Measurements from ENCODE around the gene YDJC. TPM values are rescaled to one million over a fixed set of nuclear protein-coding genes. Genes with fewer than 3 reads are reported as not detected.

YDJC gene
- total and polyA plus RNA-seq, 9 of the 15 experiments (the other 6 are each of a cell fraction or from before 2014, with no cell fraction given), result 13.5 to 871 (median 164) TPM

DNA sequence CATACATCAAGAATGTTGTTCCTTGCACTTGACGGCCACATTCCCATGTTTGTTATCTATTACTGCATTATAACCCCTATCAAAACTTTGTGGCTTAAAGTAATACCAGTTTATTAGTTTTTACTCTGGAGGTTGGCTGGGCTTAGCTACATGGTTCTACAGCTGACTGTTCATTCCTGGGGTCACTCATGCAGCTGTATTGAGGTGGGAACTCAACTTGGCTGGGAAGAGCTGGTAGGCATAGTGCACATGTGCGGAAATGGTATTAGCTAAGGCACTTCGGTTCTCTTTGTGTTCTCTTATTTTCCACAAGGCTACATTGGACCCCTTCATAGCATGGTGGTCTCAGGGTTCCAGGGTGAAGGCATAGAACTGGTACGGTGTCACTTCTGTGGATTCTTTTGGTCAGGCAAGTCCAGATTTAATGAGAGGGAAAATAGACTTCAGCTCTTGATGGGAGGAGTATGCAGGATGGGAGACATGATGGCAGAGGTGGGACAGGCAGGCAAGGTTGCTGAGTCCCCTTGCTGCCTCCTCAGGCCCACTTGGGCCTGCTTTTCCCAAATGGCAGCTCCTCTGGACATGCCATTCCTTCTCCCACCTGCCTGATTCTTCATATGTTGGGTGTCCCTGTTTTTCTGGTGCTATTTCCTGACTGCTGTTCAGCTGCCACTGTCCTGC lies 16.1 kb downstream of the YDJC start (continued):
- TF ChIP-seq TEAD1 (CRISPR knock-in tag; IDR thresholded peaks at IDR 0.05) (0 out of 4 replicates have a peak, but pooled peaks of 1 of the 2 experiments have one; percentile 32), TEAD4 (IDR thresholded peaks at IDR 0.05; ENCODE audit: low read length) (no peak), TEAD4 (CRISPR knock-in tag; IDR thresholded peaks at IDR 0.05; ENCODE audit: borderline replicate concordance) (peak; percentile 56; the same call in 1 of the 2 replicates), CTBP1 (IDR thresholded peaks at IDR 0.05; ENCODE audit: borderline replicate concordance) (no peak), ZNF407 (IDR thresholded peaks at IDR 0.05; ENCODE audit: low read depth) (no peak), POLR2AphosphoS5 (IDR thresholded peaks at IDR 0.05; ENCODE audit: control insufficient read depth, insufficient read depth, low read depth, low read length) (no peak), ID3 (CRISPR knock-in tag; IDR thresholded peaks at IDR 0.05) (no peak), ID3 (tag; IDR thresholded peaks at IDR 0.05) (0 out of 2 replicates have a peak, but pooled peaks have one; percentile 16), SLC30A9 (CRISPR knock-in tag; IDR thresholded peaks at IDR 0.05) (no peak), IRF2 (CRISPR knock-in tag; IDR thresholded peaks at IDR 0.05) (peak; percentile 64; the same call in 1 of the 2 replicates), ATF4 (CRISPR knock-in tag; IDR thresholded peaks at IDR 0.05) (no peak), ZNF79 (CRISPR knock-in tag; IDR thresholded peaks at IDR 0.05; ENCODE audit: low read depth) (peak; percentile 29; the same call in 1 of the 2 replicates), TCFL5 (CRISPR knock-in tag; conservative IDR thresholded peaks at IDR 0.05) (0 out of 2 replicates have a peak, but pooled peaks have one; percentile 44)
- TF ChIP-seq, protein P1, sequence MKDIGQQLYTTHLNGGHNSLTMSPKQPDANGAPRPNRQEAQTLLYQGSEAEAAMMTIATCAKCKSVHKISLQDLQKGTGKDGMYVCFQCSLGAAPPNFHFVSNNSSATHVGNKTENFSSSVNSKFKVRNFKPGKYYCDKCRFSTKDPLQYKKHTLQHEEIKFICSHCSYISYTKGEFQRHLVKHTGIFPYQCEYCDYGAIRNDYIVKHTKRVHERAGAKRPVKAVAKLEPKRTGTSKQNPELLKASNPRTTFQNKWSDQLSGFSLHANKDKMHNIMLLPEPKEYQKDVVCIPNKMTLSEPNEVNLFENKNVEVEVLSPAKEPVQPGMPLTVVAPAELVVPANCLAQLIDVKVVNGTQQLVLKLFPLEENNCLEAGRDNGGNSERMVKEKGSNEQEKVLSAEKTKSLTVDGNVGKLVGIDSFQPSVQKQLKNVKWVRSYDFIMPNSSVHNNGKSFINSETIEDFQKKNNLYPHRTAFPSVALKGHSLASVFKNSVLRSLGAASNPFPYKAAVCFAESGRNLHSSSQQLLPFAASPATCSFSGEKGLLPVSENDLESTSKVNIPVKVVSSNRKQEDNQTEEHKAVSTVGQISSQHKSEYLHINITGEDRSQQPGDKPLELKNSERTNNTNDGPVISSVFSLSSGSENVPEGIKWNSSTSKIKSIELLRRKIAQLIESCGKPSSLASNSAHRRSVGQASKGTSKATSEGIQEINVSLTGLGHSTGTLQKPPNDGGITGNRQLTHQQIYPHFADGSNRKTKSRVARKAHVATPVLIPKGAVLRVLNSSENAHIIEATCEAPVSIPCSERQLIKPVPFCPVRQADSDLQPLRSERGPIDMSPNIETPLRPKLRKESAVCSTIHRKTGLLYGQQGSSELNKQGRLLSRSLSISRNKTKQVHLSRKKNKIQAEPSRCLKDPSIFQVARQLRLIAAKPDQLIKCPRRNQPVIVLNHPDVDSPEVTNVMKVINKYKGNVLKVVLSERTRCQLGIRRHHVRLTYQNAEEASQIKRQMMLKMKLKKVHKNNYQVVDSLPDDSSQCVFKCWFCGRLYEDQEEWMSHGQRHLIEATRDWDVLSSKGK (CRISPR knock-in tag; IDR thresholded peaks at IDR 0.05), result no peak

Measured in K562 (cell line).